ENCODE data around the gene OMG. TPM values are rescaled to one million over a fixed set of nuclear protein-coding genes. Genes with fewer than 3 reads are reported as not detected.

The OMG gene
- total RNA-seq, 4 donors from 2014 or later: not detected

DNA sequence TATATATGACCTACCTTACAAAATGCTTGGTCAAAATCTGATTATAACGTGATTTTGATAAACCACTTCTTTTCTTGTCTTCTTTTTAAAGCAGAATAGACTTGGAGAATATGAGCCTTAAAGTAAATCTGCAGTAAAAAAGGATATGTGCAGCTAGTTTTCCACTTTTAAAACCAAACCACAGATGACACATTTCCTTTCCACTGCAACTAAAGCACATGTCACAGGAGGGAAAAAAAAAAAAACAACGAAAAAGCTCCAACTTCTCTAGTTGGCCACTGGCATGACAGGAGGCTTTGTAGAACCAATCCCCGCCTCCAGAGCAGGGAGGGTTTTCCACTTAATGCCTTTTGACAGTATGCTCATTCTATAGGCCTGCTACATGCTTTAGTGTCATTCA lies 24.4 kb upstream of the OMG start, which contains the start of gene EVI2A:
Gene EVI2A, minus strand, starts transcription at position 142 of the 400 bp plus-strand sequence. CDS start 2,609 bp downstream, outside the sequence.
- intact Hi-C loops (cut with DNase I; ENCODE audit: low total_unique reads): no loop called here
- H3K9me3 ChIP-seq: no peaks in the 10 kb centered on the region
- H3K36me3 ChIP-seq: peaks cover 0 to 13% (median 4%) of the 10 kb centered on the region in 4 donors
- H3K4me1 ChIP-seq: peaks cover 0 to under 1% (median 0%) of the 10 kb centered on the region in 4 donors
- H3K27ac ChIP-seq: peak within 1 kb of the TSS; percentile 45 to 78 (median 58)
- no peak for TF ChIP-seq EP300 (IDR thresholded peaks at IDR 0.05; ENCODE audit: low read depth)
- peak in 2 of 3 donors; percentile 67 to 73 for TF ChIP-seq POLR2AphosphoS5 (IDR thresholded peaks at IDR 0.05)
- TF ChIP-seq, protein P1, sequence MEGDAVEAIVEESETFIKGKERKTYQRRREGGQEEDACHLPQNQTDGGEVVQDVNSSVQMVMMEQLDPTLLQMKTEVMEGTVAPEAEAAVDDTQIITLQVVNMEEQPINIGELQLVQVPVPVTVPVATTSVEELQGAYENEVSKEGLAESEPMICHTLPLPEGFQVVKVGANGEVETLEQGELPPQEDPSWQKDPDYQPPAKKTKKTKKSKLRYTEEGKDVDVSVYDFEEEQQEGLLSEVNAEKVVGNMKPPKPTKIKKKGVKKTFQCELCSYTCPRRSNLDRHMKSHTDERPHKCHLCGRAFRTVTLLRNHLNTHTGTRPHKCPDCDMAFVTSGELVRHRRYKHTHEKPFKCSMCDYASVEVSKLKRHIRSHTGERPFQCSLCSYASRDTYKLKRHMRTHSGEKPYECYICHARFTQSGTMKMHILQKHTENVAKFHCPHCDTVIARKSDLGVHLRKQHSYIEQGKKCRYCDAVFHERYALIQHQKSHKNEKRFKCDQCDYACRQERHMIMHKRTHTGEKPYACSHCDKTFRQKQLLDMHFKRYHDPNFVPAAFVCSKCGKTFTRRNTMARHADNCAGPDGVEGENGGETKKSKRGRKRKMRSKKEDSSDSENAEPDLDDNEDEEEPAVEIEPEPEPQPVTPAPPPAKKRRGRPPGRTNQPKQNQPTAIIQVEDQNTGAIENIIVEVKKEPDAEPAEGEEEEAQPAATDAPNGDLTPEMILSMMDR (IDR thresholded peaks at IDR 0.05): no peak
- peak; percentile 60 for TF ChIP-seq POLR2A (IDR thresholded peaks at IDR 0.05)
- WGBS, 2 donors (ENCODE audit: low coverage in 1 of 2): 57 to 60% methylated on average over 3 of the region's 3 CpGs
- in situ Hi-C loops (cut with MboI; ENCODE audit: low pct_ligation_motif_present in 1 of 4, low pct_unique_long_range_greater_than_20kb in 1 of 4, low sequenced_read_pairs in 3 of 4): no loop called here
- H3K27me3 ChIP-seq: no peaks in the 10 kb centered on the region
- peak within 1 kb of the TSS in 3 of 4 donors; percentile 9 to 30 (median 9) for H3K4me3 ChIP-seq
- DNase-seq: peak; percentile 42

- intact Hi-C loops (cut with DNase I; ENCODE audit: low total_unique reads) (no loop called here), in situ Hi-C loops (cut with MboI; ENCODE audit: low pct_ligation_motif_present in 1 of 4, low pct_unique_long_range_greater_than_20kb in 1 of 4, low sequenced_read_pairs in 3 of 4) (no loop called here)
- Histone ChIP-seq H3K4me1 (peaks cover 0 to 7% (median 0%) of the 10 kb centered on the region in 4 donors), H3K27me3 (no peaks in the 10 kb centered on the region), H3K9me3 (no peaks in the 10 kb centered on the region), H3K4me3 (peak overlapping the region in 3 of 4 donors; percentile 9 to 30 (median 9)), H3K36me3 (peaks cover 0 to 6% (median under 1%) of the 10 kb centered on the region in 4 donors), H3K27ac (peak overlapping the region; percentile 45 to 78 (median 58))
- no peak for DNase-seq
- 46 to 86% methylated on average over 1 of the region's 1 CpG for WGBS, 2 donors (ENCODE audit: low coverage in 1 of 2)
- TF ChIP-seq EP300 (IDR thresholded peaks at IDR 0.05; ENCODE audit: low read depth) (no peak), POLR2A (IDR thresholded peaks at IDR 0.05) (no peak), POLR2AphosphoS5 (IDR thresholded peaks at IDR 0.05) (no peak)
- TF ChIP-seq, protein P1 (IDR thresholded peaks at IDR 0.05): no peak
These were observed 23.8 kb upstream of the OMG start for GRCh38 chr17:31320791-31321190.

- Histone ChIP-seq H3K4me3 (peak overlapping the region in 2 of 4 donors; percentile 9 to 30), H3K9me3 (no peaks in the 10 kb centered on the region), H3K27me3 (no peaks in the 10 kb centered on the region), H3K4me1 (peaks cover 0 to 11% (median 0%) of the 10 kb centered on the region in 4 donors), H3K27ac (peak overlapping the region; percentile 47 to 78 (median 71)), H3K36me3 (peaks cover 0 to under 1% (median 0%) of the 10 kb centered on the region in 4 donors)
- 51% methylated on average over 2 of the region's 2 CpGs for WGBS, 2 donors (ENCODE audit: low coverage in 1 of 2)
- in situ Hi-C loops (cut with MboI; ENCODE audit: low pct_ligation_motif_present in 1 of 4, low pct_unique_long_range_greater_than_20kb in 1 of 4, low sequenced_read_pairs in 3 of 4): no loop called here
- intact Hi-C loops (cut with DNase I; ENCODE audit: low total_unique reads): no loop called here
- no peak for TF ChIP-seq EP300 (IDR thresholded peaks at IDR 0.05; ENCODE audit: low read depth)
- TF ChIP-seq POLR2AphosphoS5 (IDR thresholded peaks at IDR 0.05): no peak
- TF ChIP-seq POLR2A (IDR thresholded peaks at IDR 0.05): no peak
- TF ChIP-seq, protein P1 (IDR thresholded peaks at IDR 0.05): no peak
- DNase-seq: no peak
These were observed 23.2 kb upstream of the OMG start for GRCh38 chr17:31320241-31320640.

- TF ChIP-seq, protein P1 (IDR thresholded peaks at IDR 0.05): no peak
- TF ChIP-seq EP300 (IDR thresholded peaks at IDR 0.05; ENCODE audit: low read depth) (no peak), POLR2AphosphoS5 (IDR thresholded peaks at IDR 0.05) (peak in 1 of 3 donors; percentile 20), POLR2A (IDR thresholded peaks at IDR 0.05) (peak; percentile 15)
- Histone ChIP-seq H3K9me3 (no peaks in the 10 kb centered on the region), H3K27ac (peak overlapping the region; percentile 47 to 78 (median 71)), H3K4me3 (peak overlapping the region in 2 of 4 donors; percentile 6 to 30), H3K4me1 (peaks cover 0 to 21% (median 0%) of the 10 kb centered on the region in 4 donors), H3K27me3 (no peaks in the 10 kb centered on the region), H3K36me3 (no peaks in the 10 kb centered on the region)
- no peak for DNase-seq
- WGBS, 2 donors (ENCODE audit: low coverage in 1 of 2): 68 to 78% methylated on average over 4 to 5 of the region's 5 CpGs
- in situ Hi-C loops (cut with MboI; ENCODE audit: low pct_ligation_motif_present in 1 of 4, low pct_unique_long_range_greater_than_20kb in 1 of 4, low sequenced_read_pairs in 3 of 4) (no loop called here), intact Hi-C loops (cut with DNase I; ENCODE audit: low total_unique reads) (no loop called here)
These were observed 22.0 kb upstream of the OMG start for GRCh38 chr17:31318851-31319661.

Data from transverse colon (tissue), 4 donors.